ENCODE data around the gene ERP27.

ERP27 gene

GRCh38 chr12:14959463-14959862 is 21.1 kb upstream of the ERP27 start:
- DNase-seq: no peak

- no peak for DNase-seq
Measured at GRCh38 chr12:14959126-14959440, 20.7 kb upstream of the ERP27 start.

- no peak for DNase-seq
Measured at GRCh38 chr12:14958361-14959125, 20.2 kb upstream of the ERP27 start.

- DNase-seq: no peak
Measured at GRCh38 chr12:14957551-14958168, 19.3 kb upstream of the ERP27 start.

- DNase-seq: no peak
Measured at GRCh38 chr12:14956905-14957304, 18.6 kb upstream of the ERP27 start.

GRCh38 chr12:14956024-14956891 is 17.9 kb upstream of the ERP27 start:
- DNase-seq: no peak

GRCh38 chr12:14954269-14954668 is 15.9 kb upstream of the ERP27 start:
- no peak for DNase-seq

- DNase-seq: no peak
Measured at GRCh38 chr12:14953752-14954151, 15.4 kb upstream of the ERP27 start.

GRCh38 chr12:14952299-14952921 is 14.1 kb upstream of the ERP27 start:
- DNase-seq: no peak

- no peak for DNase-seq
Measured at GRCh38 chr12:14951851-14952250, 13.5 kb upstream of the ERP27 start.

GRCh38 chr12:14950982-14951746 is 12.8 kb upstream of the ERP27 start:
- DNase-seq: no peak

- DNase-seq: no peak
Measured at GRCh38 chr12:14950421-14950820, 12.1 kb upstream of the ERP27 start.

GRCh38 chr12:14949631-14950030 is 11.3 kb upstream of the ERP27 start:
- no peak for DNase-seq

GRCh38 chr12:14948672-14949071 is 10.3 kb upstream of the ERP27 start:
- peak in 1 of 14 donors; percentile 7 for DNase-seq

- DNase-seq: no peak
Measured at GRCh38 chr12:14946861-14947260, 8.5 kb upstream of the ERP27 start.

GRCh38 chr12:14946162-14946561 is 7.8 kb upstream of the ERP27 start:
- no peak for DNase-seq

- DNase-seq: no peak
Measured at GRCh38 chr12:14942196-14942931, 4.0 kb upstream of the ERP27 start.

GRCh38 chr12:14941369-14941768 is 3.0 kb upstream of the ERP27 start:
- DNase-seq: no peak

GRCh38 chr12:14937689-14938088 is 648 bp downstream of the ERP27 start:
- DNase-seq: no peak

- no peak for DNase-seq
Measured at GRCh38 chr12:14937014-14937413, 1.3 kb downstream of the ERP27 start.

- no peak for DNase-seq
Measured at GRCh38 chr12:14936224-14936861, 2.0 kb downstream of the ERP27 start.
